A549 treated with CpdA at 1 μM for 4 hours (cell line): ENCODE results near the gene PRAC1. TPM values are rescaled to one million over a fixed set of nuclear protein-coding genes. Genes with fewer than 3 reads are reported as not detected.

Experiments used
- total RNA-seq: library from RNA; stranded (reverse); fragments of 200-300 nt; extraction: Qiagen RNA extraction; gene quantifications from 5 replicates; pipeline ENCODE4 v1.2.3, GENCODE V29; 2022; ENCODE audit warnings: low read depth

PRAC1 gene
- not detected in 5 replicates for total RNA-seq

DNA sequence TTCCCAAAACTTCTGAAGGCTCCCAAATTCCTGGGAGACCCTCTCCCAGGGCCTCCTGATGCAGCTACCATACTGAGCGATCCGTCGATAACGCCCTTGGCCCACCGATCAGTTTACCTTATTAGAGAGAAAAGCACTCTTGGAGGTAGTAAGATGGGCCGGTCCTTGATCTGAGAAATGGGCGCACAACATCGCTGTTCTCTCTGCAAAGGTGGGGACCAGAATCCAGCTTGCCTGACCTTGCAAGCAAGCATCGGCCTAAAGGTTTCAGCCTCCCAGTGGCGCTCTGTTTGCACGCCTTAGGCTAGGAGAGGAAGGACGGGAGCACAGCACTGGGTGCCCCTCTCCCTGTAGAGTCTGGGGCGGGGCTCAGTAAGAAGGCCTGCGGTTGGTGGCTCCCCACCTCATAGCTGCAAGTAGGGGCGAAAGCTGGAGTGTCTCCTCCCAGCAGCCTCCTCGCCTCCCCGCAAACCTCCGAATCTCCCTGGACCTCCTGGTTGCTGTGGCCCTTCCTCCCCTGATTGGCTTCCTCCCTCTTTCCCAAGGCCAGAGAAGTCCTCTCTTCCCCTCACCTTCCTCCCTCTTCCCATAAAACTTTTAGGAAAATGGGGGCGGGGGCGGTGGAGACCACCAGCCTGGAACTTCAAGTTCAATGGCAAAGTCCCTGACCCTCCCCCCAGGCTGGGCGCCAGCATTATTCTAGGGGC, at the start of gene PRAC1:
PRAC1 (minus strand) TSS at position 318 of the 707 bp plus-strand sequence; CDS start at position 192, 126 bp downstream.

DNA sequence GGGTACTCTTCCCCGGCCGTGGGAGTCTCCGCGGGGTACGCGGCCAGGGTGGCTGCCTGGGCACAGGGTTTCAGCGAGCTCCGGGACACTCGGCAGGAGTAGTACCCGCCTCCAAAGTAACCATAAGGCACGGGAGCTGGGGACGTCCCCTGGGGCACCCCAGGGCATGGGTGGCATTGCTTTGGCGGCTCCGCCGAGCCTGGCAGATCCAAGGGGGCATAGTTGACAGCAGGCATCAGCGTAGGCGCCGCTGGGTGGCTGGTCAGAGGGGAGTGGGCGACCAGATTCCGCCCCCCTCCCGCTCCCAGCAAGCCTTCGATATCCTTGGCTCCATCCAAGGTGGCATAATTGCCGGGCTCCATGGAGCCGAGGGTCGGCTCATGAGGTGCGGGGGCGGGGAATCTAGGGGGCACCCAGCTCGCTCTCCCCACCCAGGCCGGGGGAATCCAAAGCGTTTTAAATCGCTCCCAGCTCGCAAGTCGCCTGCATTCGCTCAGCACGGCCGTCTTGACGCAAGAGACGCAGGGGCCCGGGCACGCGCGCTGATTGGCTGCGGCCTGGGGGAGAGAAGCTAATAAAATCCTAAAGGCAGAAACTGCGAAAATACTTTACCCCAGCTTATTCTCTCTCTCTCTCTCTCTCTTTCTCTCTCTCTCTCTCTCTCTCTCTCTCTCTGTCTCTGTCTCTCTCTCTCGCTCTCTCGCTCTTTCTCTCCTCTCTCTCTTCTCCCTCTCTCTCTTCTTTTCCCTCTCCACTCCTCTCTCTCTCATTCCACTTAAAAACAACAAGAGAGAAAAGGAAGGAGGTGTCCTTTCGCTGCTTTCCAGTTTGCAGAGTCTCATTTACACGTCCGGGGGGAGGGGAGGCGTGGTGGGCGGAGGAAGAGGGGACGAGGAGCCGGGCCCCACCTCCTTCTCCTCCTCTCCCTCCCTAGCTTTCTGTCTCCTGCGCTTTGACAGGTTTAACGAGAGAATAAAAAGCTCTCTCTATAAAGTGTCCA, 6.2 kb upstream of the PRAC1 start, which contains the start of gene HOXB13:
HOXB13 (minus strand) TSS at position 519 of the 1,000 bp plus-strand sequence; CDS start at position 362, 157 bp downstream.

DNA sequence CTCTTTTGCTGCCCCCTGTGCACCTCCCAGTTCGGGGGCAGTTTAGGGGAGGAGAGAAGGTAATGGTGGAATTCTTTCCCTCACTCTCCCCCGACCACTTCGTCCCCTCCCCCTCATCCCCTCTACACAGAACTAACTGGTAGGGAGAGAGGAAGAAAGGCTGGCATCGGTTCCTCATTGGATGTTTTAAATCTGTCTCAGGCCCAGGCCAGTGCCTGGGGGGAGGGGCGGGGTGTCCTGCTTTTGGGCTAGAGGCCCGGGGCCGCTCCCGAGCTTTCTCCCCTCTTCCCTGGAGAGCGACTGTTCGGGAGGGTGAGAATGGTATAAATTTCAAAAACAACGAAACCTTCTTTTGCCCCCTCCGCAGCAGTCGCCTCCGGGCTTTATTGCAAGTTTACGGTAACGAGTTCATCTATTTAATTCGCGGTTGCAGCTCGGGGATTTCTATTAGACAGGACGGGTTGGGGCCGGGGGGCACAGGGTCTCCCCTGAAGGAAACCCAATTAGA, 651 bp upstream of the PRAC1 start, which contains the start of gene PRAC2:
PRAC2 (plus strand) TSS at position 271 of the 508 bp plus-strand sequence. CDS start 1,226 bp downstream, outside the sequence.

Other genes with a start within 250 kb of the PRAC1 start
- not detected in 5 replicates for gene HOXB1, start 191.5 kb downstream of the PRAC1 start, total RNA-seq
- gene HOXB2, start 177.4 kb downstream of the PRAC1 start, total RNA-seq, result 0.44 to 0.69 TPM (median 0.55 TPM) in 4 of 5 replicates, not detected in the other
- gene HOXB4, start 144.2 kb downstream of the PRAC1 start, total RNA-seq, result 0.09 to 0.17 TPM (median 0.13 TPM) in 5 replicates
- 3.8 to 9.3 TPM (median 5.9 TPM) in 5 replicates for gene HOXB3, start 132.3 kb downstream of the PRAC1 start, total RNA-seq
- 1.8 to 2.8 TPM (median 2.4 TPM) in 5 replicates for gene HOXB5, start 128.7 kb downstream of the PRAC1 start, total RNA-seq
- 4.8 to 6.8 TPM (median 5.4 TPM) in 5 replicates for gene HOXB6, start 117.5 kb downstream of the PRAC1 start, total RNA-seq
- 31.4 to 36.6 TPM (median 33.3 TPM) in 5 replicates for gene HOXB7, start 111.5 kb downstream of the PRAC1 start, total RNA-seq
- 7.1 to 9.6 TPM (median 8.0 TPM) in 5 replicates for gene HOXB8, start 107.2 kb downstream of the PRAC1 start, total RNA-seq
- 7.7 to 9.1 TPM (median 8.1 TPM) in 5 replicates for gene HOXB9, start 96.2 kb downstream of the PRAC1 start, total RNA-seq
- not detected in 5 replicates for gene PRAC2, start 667 bp upstream of the PRAC1 start, total RNA-seq
- 1.7 to 2.8 TPM (median 2.7 TPM) in 5 replicates for gene HOXB13, start 6.2 kb upstream of the PRAC1 start, total RNA-seq
- 0.45 to 1.5 TPM (median 0.73 TPM) in 5 replicates for gene TTLL6, start 94.7 kb upstream of the PRAC1 start, total RNA-seq
- 60.6 to 81.8 TPM (median 75.8 TPM) in 5 replicates for gene CALCOCO2, start 108.5 kb upstream of the PRAC1 start, total RNA-seq
- gene ATP5MC1, start 170.3 kb upstream of the PRAC1 start, total RNA-seq, result 530 to 704 TPM (median 603 TPM) in 5 replicates
- 117 to 133 TPM (median 128 TPM) in 5 replicates for gene UBE2Z, start 185.9 kb upstream of the PRAC1 start, total RNA-seq
- gene SNF8, start 222.3 kb upstream of the PRAC1 start, total RNA-seq, result 265 to 342 TPM (median 322 TPM) in 5 replicates
- gene GIP, start 246.1 kb upstream of the PRAC1 start, total RNA-seq, result 3.9 to 4.7 TPM (median 3.9 TPM) in 5 replicates